SK-N-SH treated with all-trans-retinoic acid at 6 μM for 48 hours (cell line): Measurements from ENCODE around the gene INO80B.
"Not testable (repeated sequence)": the region's sequence is repeated elsewhere in the genome, so short reads cannot be mapped to it uniquely, and the experiment has no call there.

Source experiments
- ATAC-seq: fragments of 200-7000 bp; cut with Tn5 transposase; 3 replicates; pipeline ENCODE4 v1.9.1; 2020; ENCODE audit warnings: mild to moderate bottlenecking, moderate library complexity
- CSDC2 ChIP-seq: fragments of 250-450 bp; sonication (Bioruptor Pico); IDR thresholded peaks from 2 replicates; pipeline ENCODE4 v1.5.0; 2020; ENCODE audit warnings: mild to moderate bottlenecking, moderate library complexity
- ESRRG ChIP-seq: fragments of 250-450 bp; sonication (Bioruptor Pico); IDR thresholded peaks from 2 replicates; pipeline ENCODE4 v1.6.1; 2021; ENCODE audit warnings: mild to moderate bottlenecking
- GLIS3 ChIP-seq: fragments of 250-450 bp; sonication (Bioruptor Pico); IDR thresholded peaks from 2 replicates; pipeline ENCODE4 v1.5.0; 2020; ENCODE audit warnings: mild to moderate bottlenecking, moderate library complexity
- ISL1 ChIP-seq: fragments of 250-450 bp; sonication (Bioruptor Pico); IDR thresholded peaks from 2 replicates; pipeline ENCODE4 v2.1.2; 2022; ENCODE audit warnings: mild to moderate bottlenecking, moderate library complexity
- OSR1 ChIP-seq: fragments of 250-450 bp; sonication (Bioruptor Pico); IDR thresholded peaks from 2 replicates; pipeline ENCODE4 v1.8.0; 2022; ENCODE audit warnings: moderate library complexity, mild to moderate bottlenecking, inconsistent platforms
- PPARA ChIP-seq: fragments of 250-450 bp; sonication (Bioruptor Pico); IDR thresholded peaks from 2 replicates; pipeline ENCODE4 v1.5.0; 2020; ENCODE audit warnings: mild to moderate bottlenecking, borderline replicate concordance
- RARB ChIP-seq: fragments of 250-450 bp; sonication (Bioruptor Pico); IDR thresholded peaks from 2 replicates; pipeline ENCODE4 v1.8.0; 2021; ENCODE audit warnings: mild to moderate bottlenecking, moderate library complexity
- SNAI2 ChIP-seq: fragments of 250-450 bp; sonication (Bioruptor Pico); IDR thresholded peaks from 2 replicates; pipeline ENCODE4 v1.5.0; 2020; ENCODE audit warnings: mild to moderate bottlenecking, moderate library complexity
- TCF4 ChIP-seq: fragments of 250-450 bp; sonication (Bioruptor Pico); IDR thresholded peaks from 2 replicates; pipeline ENCODE4 v1.8.0; 2021; ENCODE audit warnings: mild to moderate bottlenecking, moderate library complexity, borderline replicate concordance
- TOX ChIP-seq: fragments of 250-450 bp; sonication (Bioruptor Pico); IDR thresholded peaks from 2 replicates; pipeline ENCODE4 v1.8.0; 2021; ENCODE audit warnings: mild to moderate bottlenecking, moderate library complexity, borderline replicate concordance
- ZC3H10 ChIP-seq: fragments of 250-450 bp; sonication (Bioruptor Pico); IDR thresholded peaks from 2 replicates; pipeline ENCODE4 v1.5.1; 2021; ENCODE audit warnings: mild to moderate bottlenecking, moderate library complexity
- ZFP3 ChIP-seq: fragments of 250-450 bp; sonication (Bioruptor Pico); IDR thresholded peaks from 2 replicates; pipeline ENCODE4 v1.5.0; 2020; ENCODE audit warnings: mild to moderate bottlenecking, moderate library complexity
- ZFP30 ChIP-seq: fragments of 450-650 bp; formaldehyde crosslinking; IDR thresholded peaks from 2 replicates; pipeline ENCODE4 v1.5.0; 2022; ENCODE audit warnings: mild to moderate bottlenecking, moderate library complexity
- ZNF8 ChIP-seq: fragments of 450-650 bp; formaldehyde crosslinking; IDR thresholded peaks from 2 replicates; pipeline ENCODE4 v1.5.0; 2020; ENCODE audit warnings: mild to moderate bottlenecking, moderate library complexity
- TF ChIP-seq, protein P1 (sequence below): fragments of 250-450 bp; sonication (Bioruptor Pico); IDR thresholded peaks from 2 replicates; pipeline ENCODE4 v1.8.0; 2020; ENCODE audit warnings: mild to moderate bottlenecking, moderate library complexity, borderline replicate concordance
- TF ChIP-seq, protein P2 (sequence below): fragments of 250-450 bp; sonication (Bioruptor Pico); IDR thresholded peaks from 2 replicates; pipeline ENCODE4 v1.8.0; 2021; ENCODE audit warnings: low read depth, mild to moderate bottlenecking, moderate library complexity, borderline replicate concordance
- TF ChIP-seq, protein P3 (sequence below): fragments of 250-450 bp; sonication (Bioruptor Pico); IDR thresholded peaks from 2 replicates; pipeline ENCODE4 v1.5.1; 2021; ENCODE audit warnings: mild to moderate bottlenecking, moderate library complexity
- TF ChIP-seq, protein P4 (sequence below): fragments of 250-450 bp; sonication (Bioruptor Pico); IDR thresholded peaks from 2 replicates; pipeline ENCODE4 v1.5.0; 2020; ENCODE audit warnings: mild to moderate bottlenecking, moderate library complexity

INO80B gene

DNA sequence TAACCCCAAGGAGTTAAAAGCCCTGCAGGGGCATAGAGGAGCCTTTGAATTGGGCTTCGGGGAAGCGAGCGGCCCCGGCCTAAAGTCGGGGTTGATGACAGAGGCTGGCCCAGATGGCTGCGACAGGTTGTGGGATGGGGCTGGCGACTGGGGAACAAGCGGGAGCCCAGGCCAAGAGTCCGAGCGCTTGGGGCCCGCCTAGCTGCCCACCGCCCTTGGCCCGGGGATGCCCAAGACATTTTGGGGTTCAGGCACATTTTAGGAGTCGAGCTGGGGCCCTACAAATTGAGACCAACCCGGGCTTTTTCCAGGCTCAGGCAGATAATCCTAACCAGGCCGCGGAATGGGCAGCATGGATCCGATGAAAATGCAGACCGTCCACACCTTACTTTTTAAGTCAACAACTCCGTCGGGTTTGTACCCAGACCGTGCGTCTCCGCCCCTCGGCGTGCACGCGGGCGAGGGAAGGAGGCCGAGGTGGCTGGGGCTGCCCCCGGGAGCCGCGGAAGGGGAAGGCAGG lies 13.7 kb upstream of the INO80B start:
- no peak for ATAC-seq

DNA sequence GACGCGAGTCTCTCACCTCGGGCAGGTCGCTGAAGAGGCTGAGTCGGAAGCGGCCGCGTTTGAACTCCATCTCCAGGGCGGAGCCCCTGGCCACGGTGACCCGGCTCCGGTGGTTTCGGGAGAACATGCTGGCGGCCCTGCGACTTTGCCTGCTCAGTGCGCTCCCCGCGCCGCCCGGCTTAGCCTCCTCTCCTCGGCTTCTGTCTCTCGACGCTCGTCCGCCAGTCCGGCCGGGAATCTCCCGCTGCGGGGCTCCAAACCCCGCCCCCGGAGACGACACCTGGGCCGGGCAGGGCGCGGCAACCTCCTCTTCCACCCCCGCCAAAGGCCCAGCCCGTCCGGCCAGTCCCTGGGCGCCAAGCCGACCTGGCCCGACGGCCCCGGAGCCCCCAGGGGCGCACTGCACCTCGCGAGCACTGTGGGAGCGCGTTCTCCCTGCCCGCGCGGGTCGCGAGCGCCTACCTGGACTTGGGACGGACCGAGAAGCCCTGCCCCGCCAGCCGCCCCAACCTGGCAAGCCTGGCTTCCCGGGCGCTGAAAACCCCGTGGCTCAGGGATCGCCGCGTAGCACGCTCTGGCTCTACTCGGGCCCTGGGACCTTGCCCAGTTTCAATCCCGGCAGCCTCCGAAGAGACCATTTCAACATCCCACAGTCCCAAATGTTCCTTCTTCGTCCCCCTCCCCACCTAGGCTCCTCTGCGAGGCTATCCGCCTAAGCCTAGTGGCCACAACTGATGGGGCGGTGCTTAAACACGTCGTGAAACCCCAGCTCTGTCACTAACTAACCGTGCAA lies 13.0 kb upstream of the INO80B start, which contains the start of gene RTKN:
RTKN (minus strand) TSS at position 248 of the 793 bp plus-strand sequence; CDS start at position 127, 121 bp downstream.
- no peak for TF ChIP-seq SNAI2 (CRISPR knock-in tag)
- no peak for TF ChIP-seq ZC3H10 (CRISPR knock-in tag)
- no peak for TF ChIP-seq PPARA
- TF ChIP-seq, protein P1, sequence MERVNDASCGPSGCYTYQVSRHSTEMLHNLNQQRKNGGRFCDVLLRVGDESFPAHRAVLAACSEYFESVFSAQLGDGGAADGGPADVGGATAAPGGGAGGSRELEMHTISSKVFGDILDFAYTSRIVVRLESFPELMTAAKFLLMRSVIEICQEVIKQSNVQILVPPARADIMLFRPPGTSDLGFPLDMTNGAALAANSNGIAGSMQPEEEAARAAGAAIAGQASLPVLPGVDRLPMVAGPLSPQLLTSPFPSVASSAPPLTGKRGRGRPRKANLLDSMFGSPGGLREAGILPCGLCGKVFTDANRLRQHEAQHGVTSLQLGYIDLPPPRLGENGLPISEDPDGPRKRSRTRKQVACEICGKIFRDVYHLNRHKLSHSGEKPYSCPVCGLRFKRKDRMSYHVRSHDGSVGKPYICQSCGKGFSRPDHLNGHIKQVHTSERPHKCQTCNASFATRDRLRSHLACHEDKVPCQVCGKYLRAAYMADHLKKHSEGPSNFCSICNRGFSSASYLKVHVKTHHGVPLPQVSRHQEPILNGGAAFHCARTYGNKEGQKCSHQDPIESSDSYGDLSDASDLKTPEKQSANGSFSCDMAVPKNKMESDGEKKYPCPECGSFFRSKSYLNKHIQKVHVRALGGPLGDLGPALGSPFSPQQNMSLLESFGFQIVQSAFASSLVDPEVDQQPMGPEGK (CRISPR knock-in tag), result no peak
- TF ChIP-seq TOX (CRISPR knock-in tag), result no peak
- TF ChIP-seq, protein P2, sequence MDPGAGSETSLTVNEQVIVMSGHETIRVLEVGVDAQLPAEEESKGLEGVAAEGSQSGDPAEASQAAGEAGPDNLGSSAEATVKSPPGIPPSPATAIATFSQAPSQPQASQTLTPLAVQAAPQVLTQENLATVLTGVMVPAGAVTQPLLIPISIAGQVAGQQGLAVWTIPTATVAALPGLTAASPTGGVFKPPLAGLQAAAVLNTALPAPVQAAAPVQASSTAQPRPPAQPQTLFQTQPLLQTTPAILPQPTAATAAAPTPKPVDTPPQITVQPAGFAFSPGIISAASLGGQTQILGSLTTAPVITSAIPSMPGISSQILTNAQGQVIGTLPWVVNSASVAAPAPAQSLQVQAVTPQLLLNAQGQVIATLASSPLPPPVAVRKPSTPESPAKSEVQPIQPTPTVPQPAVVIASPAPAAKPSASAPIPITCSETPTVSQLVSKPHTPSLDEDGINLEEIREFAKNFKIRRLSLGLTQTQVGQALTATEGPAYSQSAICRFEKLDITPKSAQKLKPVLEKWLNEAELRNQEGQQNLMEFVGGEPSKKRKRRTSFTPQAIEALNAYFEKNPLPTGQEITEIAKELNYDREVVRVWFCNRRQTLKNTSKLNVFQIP, result no peak
- TF ChIP-seq CSDC2 (CRISPR knock-in tag), result no peak
- no peak for TF ChIP-seq ESRRG (CRISPR knock-in tag)
- ATAC-seq, result no peak

More for the DNA sequence above, 13.7 kb upstream of the INO80B start:
- TF ChIP-seq PPARA (no peak), TCF4 (CRISPR knock-in tag) (no peak), ZNF8 (no peak), ZFP3 (CRISPR knock-in tag) (no peak), OSR1 (CRISPR knock-in tag) (no peak), ZFP30 (CRISPR knock-in tag) (no peak), ZC3H10 (CRISPR knock-in tag) (no peak), GLIS3 (CRISPR knock-in tag) (no peak), ISL1 (no peak)
- TF ChIP-seq, protein P3, sequence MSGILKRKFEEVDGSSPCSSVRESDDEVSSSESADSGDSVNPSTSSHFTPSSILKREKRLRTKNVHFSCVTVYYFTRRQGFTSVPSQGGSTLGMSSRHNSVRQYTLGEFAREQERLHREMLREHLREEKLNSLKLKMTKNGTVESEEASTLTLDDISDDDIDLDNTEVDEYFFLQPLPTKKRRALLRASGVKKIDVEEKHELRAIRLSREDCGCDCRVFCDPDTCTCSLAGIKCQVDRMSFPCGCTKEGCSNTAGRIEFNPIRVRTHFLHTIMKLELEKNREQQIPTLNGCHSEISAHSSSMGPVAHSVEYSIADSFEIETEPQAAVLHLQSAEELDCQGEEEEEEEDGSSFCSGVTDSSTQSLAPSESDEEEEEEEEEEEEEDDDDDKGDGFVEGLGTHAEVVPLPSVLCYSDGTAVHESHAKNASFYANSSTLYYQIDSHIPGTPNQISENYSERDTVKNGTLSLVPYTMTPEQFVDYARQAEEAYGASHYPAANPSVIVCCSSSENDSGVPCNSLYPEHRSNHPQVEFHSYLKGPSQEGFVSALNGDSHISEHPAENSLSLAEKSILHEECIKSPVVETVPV (CRISPR knock-in tag), result no peak
- TF ChIP-seq, all 23 proteins: peak for 0

DNA sequence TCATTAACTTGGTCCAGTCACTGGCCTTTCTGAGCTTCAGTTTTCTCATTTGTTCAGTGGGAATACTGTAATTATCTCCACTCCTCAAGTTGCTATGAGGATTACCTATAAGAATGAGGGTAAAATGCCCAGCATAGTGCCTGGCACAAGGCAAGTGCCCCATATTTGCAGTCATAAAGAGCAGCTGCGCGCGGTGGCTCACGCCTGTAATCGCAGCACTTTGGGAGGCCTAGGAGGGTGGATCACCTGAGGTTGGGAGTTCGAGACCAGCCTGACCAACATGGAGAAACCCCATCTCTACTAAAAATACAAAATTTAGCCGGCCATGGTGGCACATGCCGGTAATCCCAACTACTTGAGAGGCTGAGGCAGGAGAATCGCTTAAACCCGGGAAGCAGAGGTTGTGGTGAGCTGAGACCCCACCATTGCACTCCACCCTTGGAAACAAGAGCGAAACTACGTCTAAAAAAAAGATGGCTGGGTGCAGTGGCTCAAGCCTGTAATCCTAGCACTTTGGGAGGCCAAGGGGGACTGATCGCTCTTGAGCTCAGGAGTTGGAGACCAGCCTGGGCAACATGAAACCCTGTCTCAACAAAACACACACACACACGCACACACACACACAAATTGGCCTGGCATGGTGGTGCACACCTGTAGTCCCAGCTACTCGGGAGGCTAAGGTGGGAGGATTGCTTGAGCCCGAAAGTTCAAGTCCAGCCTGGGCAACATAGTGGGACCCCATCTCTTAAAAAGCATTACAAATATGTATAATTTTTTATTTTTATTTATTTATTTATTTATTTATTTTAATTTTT lies 12.2 kb upstream of the INO80B start:
- ATAC-seq, result not testable (repeated sequence)

DNA sequence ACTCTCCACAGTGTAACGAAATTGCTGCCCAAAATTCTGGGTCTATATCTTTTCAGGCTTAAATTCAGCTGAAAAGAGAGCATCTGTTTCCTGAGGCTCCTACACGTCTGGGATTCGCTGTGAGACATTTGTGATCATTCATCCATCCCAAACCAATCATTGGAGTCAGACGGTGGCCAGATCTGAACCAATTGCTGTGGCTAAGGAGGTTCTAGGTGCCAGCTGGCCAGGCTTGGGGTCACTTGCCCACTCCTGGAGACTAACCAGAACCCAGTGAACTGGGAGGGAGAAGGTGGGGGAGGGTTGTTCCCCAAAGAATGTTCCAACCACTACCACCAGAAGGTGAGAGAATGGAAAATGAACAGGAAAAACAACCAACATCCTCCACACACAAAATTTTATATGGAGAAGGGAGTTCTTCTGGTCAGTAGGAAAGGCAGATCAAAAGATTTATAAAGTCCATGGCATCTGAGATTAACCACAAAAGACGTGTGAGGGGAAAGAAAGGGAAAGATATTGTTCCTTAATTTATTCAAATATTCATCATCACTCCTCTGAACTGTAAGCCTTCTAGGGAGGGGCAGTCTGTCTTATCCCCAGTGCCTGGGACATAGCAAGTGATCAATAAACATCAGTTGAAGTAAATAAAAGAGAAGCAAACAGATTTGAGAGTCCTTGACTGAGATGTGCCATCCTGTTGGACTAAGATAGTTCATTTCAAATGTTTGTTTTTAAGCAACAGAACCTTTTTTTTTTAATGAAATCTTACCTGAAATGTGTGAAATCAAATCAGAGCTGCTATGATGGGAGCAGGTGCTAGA lies 10.2 kb upstream of the INO80B start:
- ATAC-seq, result no peak
- no peak for TF ChIP-seq ZFP3 (CRISPR knock-in tag)
- no peak for TF ChIP-seq ZFP30 (CRISPR knock-in tag)
- no peak for TF ChIP-seq TCF4 (CRISPR knock-in tag)

DNA sequence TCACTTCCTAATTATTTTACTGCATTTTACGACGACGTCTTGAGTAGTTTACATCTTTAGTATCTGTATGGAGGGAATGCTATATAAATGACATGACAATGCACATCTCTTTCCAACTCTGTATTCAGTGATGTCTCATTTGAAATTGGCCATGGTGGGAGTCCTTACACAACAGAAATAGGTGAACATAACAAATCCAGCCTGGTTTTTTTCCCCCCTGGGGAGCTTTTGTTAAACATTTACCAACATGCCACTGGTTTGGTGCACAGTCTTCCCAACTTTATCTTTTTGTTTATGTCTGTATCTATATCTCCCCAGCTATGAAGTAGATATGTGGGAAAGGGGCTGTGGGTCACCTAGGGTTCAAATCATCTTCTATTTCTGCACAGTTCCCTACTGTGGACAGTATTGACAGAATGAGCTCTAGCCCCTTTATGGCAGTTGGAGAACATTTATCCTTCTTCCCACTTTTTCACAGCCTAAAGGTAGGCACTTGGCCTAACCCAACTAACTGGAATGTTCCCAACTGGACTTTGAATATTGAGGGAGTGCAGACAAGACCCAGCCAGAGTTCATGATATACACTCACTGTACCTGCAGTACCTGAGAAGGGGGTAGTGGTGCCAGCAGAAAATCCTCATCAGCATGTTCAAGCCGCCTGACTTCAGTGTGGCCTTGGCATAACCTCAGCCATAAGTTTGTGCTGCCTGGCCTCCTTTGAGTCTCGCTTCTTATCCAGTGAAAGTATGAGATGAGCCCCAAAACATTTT lies 7.5 kb upstream of the INO80B start:
- no peak for ATAC-seq
- TF ChIP-seq, protein P3 (CRISPR knock-in tag), result no peak
- TF ChIP-seq, protein P4, sequence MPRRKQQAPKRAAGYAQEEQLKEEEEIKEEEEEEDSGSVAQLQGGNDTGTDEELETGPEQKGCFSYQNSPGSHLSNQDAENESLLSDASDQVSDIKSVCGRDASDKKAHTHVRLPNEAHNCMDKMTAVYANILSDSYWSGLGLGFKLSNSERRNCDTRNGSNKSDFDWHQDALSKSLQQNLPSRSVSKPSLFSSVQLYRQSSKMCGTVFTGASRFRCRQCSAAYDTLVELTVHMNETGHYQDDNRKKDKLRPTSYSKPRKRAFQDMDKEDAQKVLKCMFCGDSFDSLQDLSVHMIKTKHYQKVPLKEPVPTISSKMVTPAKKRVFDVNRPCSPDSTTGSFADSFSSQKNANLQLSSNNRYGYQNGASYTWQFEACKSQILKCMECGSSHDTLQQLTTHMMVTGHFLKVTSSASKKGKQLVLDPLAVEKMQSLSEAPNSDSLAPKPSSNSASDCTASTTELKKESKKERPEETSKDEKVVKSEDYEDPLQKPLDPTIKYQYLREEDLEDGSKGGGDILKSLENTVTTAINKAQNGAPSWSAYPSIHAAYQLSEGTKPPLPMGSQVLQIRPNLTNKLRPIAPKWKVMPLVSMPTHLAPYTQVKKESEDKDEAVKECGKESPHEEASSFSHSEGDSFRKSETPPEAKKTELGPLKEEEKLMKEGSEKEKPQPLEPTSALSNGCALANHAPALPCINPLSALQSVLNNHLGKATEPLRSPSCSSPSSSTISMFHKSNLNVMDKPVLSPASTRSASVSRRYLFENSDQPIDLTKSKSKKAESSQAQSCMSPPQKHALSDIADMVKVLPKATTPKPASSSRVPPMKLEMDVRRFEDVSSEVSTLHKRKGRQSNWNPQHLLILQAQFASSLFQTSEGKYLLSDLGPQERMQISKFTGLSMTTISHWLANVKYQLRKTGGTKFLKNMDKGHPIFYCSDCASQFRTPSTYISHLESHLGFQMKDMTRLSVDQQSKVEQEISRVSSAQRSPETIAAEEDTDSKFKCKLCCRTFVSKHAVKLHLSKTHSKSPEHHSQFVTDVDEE (CRISPR knock-in tag), result no peak
- TF ChIP-seq ZFP30 (CRISPR knock-in tag), result no peak
- TF ChIP-seq, protein P1 (CRISPR knock-in tag), result no peak
- TF ChIP-seq SNAI2 (CRISPR knock-in tag), result no peak
- TF ChIP-seq RARB (CRISPR knock-in tag), result no peak
